Body of pancreas (tissue), 4 donors: ENCODE results near the gene TM7SF2. TPM values are rescaled to one million over a fixed set of nuclear protein-coding genes. Genes with fewer than 3 reads are reported as not detected.
A peak's percentile ranks its signal among the peaks of the same experiment; 100 is the strongest.

Experiments used
- ATAC-seq: fragments of 150-250 bp; one replicate; pipeline ENCODE4 v1.9.1; 2016
- DNase-seq, 4 donors: peaks; one replicate each; pipeline ENCODE4 v3.0.0-alpha.2; 2019
- H3K27ac ChIP-seq, 4 donors: fragments of 200-600 bp; sonication (generic); 1 replicate in 3 of 4; 2 replicates in 1 of 4; pipeline versions ENCODE4 v1.5.1 to v1.6.1; 2016 to 2019; ENCODE audit warnings: mild to moderate bottlenecking in 1 of 4, mixed read lengths in 1 of 4, moderate library complexity in 1 of 4
- H3K27me3 ChIP-seq, 2 donors: fragments of 200-600 bp; sonication (generic); one replicate each; pipeline ENCODE4 v1.6.0; 2016; ENCODE audit warnings: mild to moderate bottlenecking in 1 of 2
- H3K36me3 ChIP-seq, 2 donors: fragments of 200-600 bp; sonication (generic); replicated peaks in 1 of 2; 2 replicates each; pipeline ENCODE4 v1.5.1; 2016; ENCODE audit warnings: low read depth in 2 of 2; ENCODE audit not compliant: insufficient read depth in 1 of 2
- H3K4me1 ChIP-seq: fragments of 200-600 bp; sonication (generic); one replicate; pipeline ENCODE4 v1.6.0; 2016
- H3K4me3 ChIP-seq, 2 donors: fragments of 200-600 bp; sonication (generic); 1 replicate in 1 of 2; 2 replicates in 1 of 2; pipeline ENCODE4 v1.5.1; 2016 to 2019
- H3K9me3 ChIP-seq, 3 donors: fragments of 200-600 bp; sonication (generic); 1 replicate in 2 of 3; 2 replicates in 1 of 3; pipeline ENCODE4 v1.5.1; 2016
- CTCF ChIP-seq, 7 experiments: fragments of 450-650 bp in 4 of 7; fragments of 200-600 bp in 3 of 7; sonication (generic) in 3 of 7; IDR thresholded peaks; one replicate each; pipeline ENCODE4 v1.5.1; 2016 to 2019; ENCODE audit warnings: antibody characterized with exemption in 7 of 7
- POLR2A ChIP-seq, 3 donors: fragments of 450-650 bp; IDR thresholded peaks; one replicate each; pipeline ENCODE4 v1.6.1; 2016; ENCODE audit warnings: antibody characterized with exemption in 3 of 3, mild to moderate bottlenecking in 2 of 3
- WGBS, 2 donors: methylation state at CpG; one replicate each; pipeline ENCODE4 v1.1.5; 2017; 5-methylcytosine and 5-hydroxymethylcytosine counted together
- intact Hi-C: fragments of 100-400 bp; cut with DNase I; formaldehyde crosslinking; loops from one replicate; pipeline ENCODE4 v1.15.1; 2023
- total RNA-seq, 2 donors: library from RNA; depleted of rRNA; stranded (reverse); fragments of >200 nt; gene quantifications; one replicate each; pipeline ENCODE4 v1.1.0, GENCODE V29; 2016

Gene TM7SF2
- total RNA-seq, 2 donors from 2014 or later = 25.4 to 85.6 TPM

- peaks cover 0 to 21% of the 10 kb centered on the region in 2 donors for H3K36me3 ChIP-seq
- intact Hi-C loops = no loop called here
- no peak for DNase-seq
These were observed 24.5 kb upstream of the TM7SF2 start for GRCh38 chr11:65087216-65087615.

GRCh38 chr11:65087827-65088226 is 23.8 kb upstream of the TM7SF2 start:
- Histone ChIP-seq H3K4me3 (no peak overlapping the region), H3K27me3 (no peaks in the 10 kb centered on the region), H3K9me3 (no peaks in the 10 kb centered on the region), H3K4me1 (peaks cover 17% of the 10 kb centered on the region), H3K27ac (no peak overlapping the region), H3K36me3 (peaks cover 0 to 21% of the 10 kb centered on the region in 2 donors)
- 91 to 92% methylated on average over 6 to 15 of the region's 15 CpGs for WGBS, 2 donors
- intact Hi-C loops = no loop called here
- ATAC-seq (no peak), DNase-seq (no peak)
- no peak for TF ChIP-seq POLR2A (IDR thresholded peaks at IDR 0.05)
- TF ChIP-seq CTCF (IDR thresholded peaks at IDR 0.05) = no peak

More at GRCh38 chr11:65087216-65087615, 24.5 kb upstream of the TM7SF2 start:
- no peaks in the 10 kb centered on the region for H3K27me3 ChIP-seq
- H3K4me1 ChIP-seq = peaks cover 17% of the 10 kb centered on the region
- no peak for TF ChIP-seq POLR2A (IDR thresholded peaks at IDR 0.05)
- no peak for TF ChIP-seq CTCF (IDR thresholded peaks at IDR 0.05)
- no peak overlapping the region for H3K27ac ChIP-seq
- no peak for ATAC-seq
- no peak overlapping the region for H3K4me3 ChIP-seq
- 63 to 69% methylated on average over 4 to 11 of the region's 11 CpGs for WGBS, 2 donors
- no peaks in the 10 kb centered on the region for H3K9me3 ChIP-seq

- no peak for TF ChIP-seq POLR2A (IDR thresholded peaks at IDR 0.05)
- no peak for TF ChIP-seq CTCF (IDR thresholded peaks at IDR 0.05)
- DNase-seq (no peak), ATAC-seq (no peak)
- Histone ChIP-seq H3K27me3 (no peaks in the 10 kb centered on the region), H3K36me3 (peaks cover 0 to 21% of the 10 kb centered on the region in 2 donors), H3K4me3 (no peak overlapping the region), H3K27ac (no peak overlapping the region), H3K4me1 (peaks cover 10% of the 10 kb centered on the region), H3K9me3 (no peaks in the 10 kb centered on the region)
- intact Hi-C loops = no loop called here
- WGBS, 2 donors = 77 to 91% methylated on average over 3 to 4 of the region's 4 CpGs
These were observed 22.1 kb upstream of the TM7SF2 start for GRCh38 chr11:65089621-65090020.

GRCh38 chr11:65090628-65091027 is 21.0 kb upstream of the TM7SF2 start:
- H3K9me3 ChIP-seq = no peaks in the 10 kb centered on the region
- H3K4me3 ChIP-seq = no peak overlapping the region
- H3K36me3 ChIP-seq = peaks cover 0 to 21% of the 10 kb centered on the region in 2 donors
- DNase-seq = no peak
- ATAC-seq = no peak
- intact Hi-C loops = no loop called here
- H3K4me1 ChIP-seq = peaks cover 3% of the 10 kb centered on the region
- H3K27me3 ChIP-seq = no peaks in the 10 kb centered on the region
- TF ChIP-seq POLR2A (IDR thresholded peaks at IDR 0.05) = no peak
- no peak for TF ChIP-seq CTCF (IDR thresholded peaks at IDR 0.05)
- no peak overlapping the region for H3K27ac ChIP-seq
- 96 to 100% methylated on average over 4 of the region's 4 CpGs for WGBS, 2 donors

GRCh38 chr11:65095427-65095826 is 16.2 kb upstream of the TM7SF2 start:
- DNase-seq = no peak
- WGBS, 2 donors = 55 to 65% methylated on average over 22 of the region's 22 CpGs
- intact Hi-C loops = no loop called here
- Histone ChIP-seq H3K27ac (peak overlapping the region; percentile 84 to 99 (median 94)), H3K9me3 (no peaks in the 10 kb centered on the region), H3K4me3 (no peak overlapping the region), H3K36me3 (no peaks in the 10 kb centered on the region), H3K4me1 (peaks cover 27% of the 10 kb centered on the region), H3K27me3 (no peaks in the 10 kb centered on the region)
- no peak for TF ChIP-seq POLR2A (IDR thresholded peaks at IDR 0.05)
- TF ChIP-seq CTCF (IDR thresholded peaks at IDR 0.05) = no peak
- no peak for ATAC-seq
